ENCODE data around the gene GPR160.
"Not testable (repeated sequence)": the region's sequence is repeated elsewhere in the genome, so short reads cannot be mapped to it uniquely, and the experiment has no call there.

Gene GPR160

DNA sequence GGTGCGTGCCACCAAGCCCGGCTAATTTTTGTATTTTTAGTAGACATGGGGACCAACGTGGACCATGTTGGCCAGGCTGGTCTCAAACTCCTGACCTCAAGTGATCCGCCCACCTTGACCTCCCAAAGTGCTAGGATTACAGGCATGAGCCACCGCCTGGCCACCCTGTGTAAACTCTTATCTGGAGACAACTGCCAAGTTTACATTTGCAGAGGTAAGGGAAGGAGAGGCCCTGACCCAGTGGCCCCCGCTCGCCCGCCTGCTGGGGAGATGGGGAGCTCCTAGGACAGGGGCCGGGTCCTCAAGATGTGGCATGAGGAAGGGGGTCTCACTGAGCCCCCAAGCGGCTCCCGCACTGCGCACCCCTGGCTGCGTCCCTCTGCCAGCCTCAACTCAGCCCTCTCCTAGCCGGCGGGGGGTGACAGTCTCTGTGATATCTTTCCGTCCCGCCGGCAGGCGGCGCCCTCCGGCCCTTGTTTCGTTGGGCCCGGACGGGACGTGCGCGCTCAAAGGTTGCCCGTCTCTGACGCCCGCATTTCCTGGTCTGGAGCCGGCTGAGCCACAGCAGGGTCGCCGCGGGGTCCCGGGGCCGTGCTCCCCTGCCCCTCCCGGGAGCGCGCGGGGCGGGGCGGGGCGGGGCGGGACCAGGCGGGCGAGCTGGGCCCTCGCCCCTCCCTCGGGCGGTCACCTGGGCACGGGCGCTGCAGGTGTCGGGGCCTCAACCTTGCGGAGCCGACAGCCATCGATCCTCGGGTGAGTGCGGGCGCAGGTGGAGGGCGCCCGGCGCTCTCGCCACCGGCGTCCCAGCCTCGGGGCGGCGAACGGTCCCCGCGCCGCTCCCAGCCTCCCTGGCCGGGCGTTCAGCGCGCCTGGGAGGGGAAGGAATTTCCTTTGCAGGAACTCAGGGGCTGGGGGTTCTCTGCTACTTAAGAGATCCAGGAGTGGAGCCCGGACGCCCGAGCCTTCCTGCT lies at the start of gene GPR160:
Gene GPR160, plus strand, starts transcription at position 533 of the 971 bp plus-strand sequence. CDS start 45,978 bp downstream, outside the sequence.
- peak; percentile 86 for DNase-seq

DNA sequence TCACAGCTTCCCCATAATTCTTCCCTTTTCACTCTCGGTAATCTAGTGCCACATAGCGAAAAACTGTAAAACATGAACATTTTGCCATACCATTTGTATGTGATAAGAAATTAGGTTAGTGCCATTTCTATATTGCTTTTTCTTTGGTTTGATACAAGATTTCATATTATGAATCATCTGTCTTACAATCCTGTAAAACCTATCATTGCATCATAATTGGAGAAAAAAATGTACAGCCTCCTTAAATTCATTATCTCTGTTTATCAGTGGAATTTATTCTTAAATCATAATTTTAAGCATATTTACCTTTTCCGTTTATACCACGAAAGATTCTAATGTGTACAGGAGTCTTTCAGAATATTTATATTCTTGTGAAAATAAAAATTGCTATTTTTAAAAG lies 47.4 kb upstream of the GPR160 start:
- no peak for DNase-seq

DNA sequence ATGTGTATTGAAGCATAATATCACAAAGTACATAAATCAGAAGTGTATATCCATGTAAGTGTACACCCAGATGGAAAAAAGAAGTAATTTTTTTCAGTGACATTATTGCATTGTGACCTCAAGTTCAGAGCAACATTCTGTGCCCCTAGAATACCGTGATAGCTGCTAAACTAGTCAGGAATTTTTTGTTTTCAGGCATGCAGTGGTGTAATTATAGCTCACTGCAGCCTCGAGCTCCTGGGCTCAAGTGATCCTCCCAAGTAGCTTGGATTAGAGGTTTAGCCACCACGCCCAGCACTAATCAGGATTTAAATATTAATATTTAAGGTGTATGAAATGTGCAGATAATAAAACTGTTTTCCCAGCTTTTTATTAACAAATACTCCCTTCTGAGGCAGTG lies 45.6 kb upstream of the GPR160 start:
- DNase-seq = no peak

DNA sequence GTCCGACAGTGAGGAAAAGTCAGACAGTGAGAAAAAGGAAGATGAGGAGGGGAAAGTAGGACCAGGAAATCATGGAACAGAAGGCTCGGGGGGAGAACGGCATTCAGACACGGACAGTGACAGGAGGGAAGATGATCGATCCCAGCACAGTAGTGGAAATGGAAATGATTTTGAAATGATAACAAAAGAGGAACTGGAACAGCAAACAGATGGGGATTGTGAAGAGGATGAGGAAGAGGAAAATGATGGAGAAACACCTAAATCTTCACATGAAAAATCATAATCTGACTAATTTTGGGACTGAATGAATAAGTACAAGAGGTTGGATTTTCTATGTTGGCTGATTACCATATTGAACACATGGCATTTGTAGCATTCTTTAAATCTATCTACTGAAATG lies 45.0 kb upstream of the GPR160 start:
- DNase-seq = no peak

- no peak for DNase-seq
These were observed 44.0 kb upstream of the GPR160 start for GRCh38 chr3:169993761-169994160.

DNA sequence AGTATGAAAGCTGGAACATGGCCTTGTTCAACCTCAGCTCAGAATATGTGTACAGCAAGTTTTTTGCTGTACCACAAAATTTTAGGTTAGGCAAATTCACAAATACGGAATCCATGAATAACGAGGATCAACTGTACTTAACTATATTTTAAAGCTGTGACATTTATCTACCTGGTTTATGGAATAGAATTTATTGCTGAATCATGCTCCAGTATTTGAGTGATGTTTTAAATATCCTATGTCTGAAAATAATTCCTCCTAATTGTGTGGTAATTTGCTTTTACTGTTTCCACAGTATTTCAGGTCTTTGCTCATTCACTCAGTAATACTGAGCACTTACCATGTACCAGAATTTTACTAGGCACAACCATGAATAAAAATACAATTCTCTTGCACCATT lies 41.7 kb upstream of the GPR160 start:
- no peak for DNase-seq

GRCh38 chr3:169998668-169999131 lies 39.1 kb upstream of the GPR160 start:
- DNase-seq = no peak

- DNase-seq = no peak
These were observed 38.4 kb upstream of the GPR160 start for GRCh38 chr3:169999433-169999832.

DNA sequence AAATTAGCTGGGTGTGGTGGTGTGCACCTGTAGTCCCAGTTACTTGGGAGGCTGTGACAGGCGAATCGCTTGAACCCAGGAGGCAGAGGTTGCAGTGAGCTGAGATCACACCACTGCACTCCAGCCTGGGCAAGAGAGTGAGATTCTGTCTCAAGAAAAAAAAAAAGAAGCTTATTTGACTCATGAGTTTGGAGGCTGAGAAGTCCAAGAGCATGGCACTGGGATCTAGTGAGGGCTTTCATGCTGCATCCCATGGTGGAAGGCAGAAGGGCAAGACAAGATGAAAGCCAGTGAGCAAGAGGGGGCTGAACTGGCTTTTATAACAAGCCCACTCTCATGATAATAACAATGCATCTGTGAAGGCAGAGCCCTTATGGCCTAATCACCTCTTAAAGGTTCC lies 37.7 kb upstream of the GPR160 start:
- no peak for DNase-seq

- DNase-seq = no peak
These were observed 35.6 kb upstream of the GPR160 start for GRCh38 chr3:170002231-170002630.

GRCh38 chr3:170002879-170003278 lies 34.9 kb upstream of the GPR160 start:
- DNase-seq = no peak

DNA sequence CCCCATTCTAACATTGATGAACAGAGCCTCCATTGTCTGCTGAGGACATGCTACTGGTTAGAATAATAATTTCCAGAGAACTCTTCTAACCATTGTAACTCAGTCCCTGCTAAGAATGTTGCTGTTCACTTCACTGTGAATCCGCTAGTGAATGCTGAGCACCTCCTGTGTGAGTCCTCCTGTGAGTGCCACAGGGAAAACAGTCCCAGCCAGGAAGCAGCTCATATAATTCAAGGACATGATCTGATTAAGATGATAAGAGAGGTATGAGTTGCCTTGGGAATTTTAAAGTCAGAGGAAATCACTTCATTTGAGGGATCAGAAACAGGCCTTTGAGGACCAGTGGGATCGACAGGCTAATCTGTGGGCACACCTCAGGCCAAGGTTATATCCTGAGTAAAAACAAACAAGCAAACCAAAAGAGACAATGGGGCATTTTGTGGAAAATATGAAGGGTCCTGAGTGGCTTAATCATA lies 33.9 kb upstream of the GPR160 start:
- no peak for DNase-seq

GRCh38 chr3:170007031-170007663 lies 30.6 kb upstream of the GPR160 start:
- DNase-seq = no peak

DNA sequence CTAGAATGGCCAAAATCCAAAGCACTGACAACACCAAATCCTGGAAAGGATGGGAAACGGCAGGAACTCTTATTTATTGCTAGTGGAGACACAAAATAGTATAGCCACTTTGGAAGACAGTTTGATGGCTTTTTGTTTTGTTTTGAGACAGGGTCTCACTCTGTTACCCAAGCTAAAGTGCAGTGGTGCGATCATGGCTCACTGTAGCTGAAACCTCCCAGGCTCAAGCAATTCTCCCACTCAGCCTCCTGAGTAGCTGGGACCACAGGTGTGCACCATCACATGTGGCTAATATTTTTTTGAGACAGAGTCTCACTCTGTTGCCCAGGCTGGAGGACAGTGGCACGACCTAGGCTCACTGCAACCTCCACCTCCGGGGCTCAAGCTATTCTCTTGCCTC lies 27.3 kb upstream of the GPR160 start:
- no peak for DNase-seq

DNA sequence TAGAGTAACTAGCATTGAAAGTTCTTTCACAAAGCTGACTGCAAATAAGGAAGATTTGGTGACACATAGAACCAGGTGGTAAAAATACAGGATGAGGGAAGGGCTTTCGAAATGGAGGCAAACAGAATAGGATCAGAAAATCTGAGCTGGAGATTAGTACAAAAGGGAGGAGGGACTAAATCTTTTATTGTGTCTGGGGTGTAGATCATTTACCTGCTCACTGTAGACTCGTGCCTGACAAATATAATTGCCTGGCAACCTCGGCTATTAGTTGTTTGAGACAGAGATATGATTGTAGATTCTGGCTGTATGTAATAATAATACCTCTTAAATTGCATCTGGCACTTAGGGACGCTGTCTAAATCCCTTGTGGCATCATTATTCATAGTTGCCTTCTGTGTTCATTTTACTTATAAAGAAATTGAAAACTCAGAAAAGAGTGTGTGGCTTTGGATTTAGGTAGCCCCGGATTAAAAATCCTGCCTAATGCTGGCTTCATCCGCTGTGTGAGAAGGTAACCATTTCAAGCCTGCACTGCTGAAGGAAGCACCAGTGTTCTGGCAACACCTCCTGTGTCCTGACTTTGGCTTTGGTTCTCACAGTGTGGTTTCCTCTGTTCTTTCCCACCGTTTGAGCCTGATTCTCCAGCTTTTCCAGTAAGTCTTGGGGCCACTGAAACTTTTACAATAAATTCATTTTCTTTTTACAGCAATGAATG lies 25.0 kb upstream of the GPR160 start:
- DNase-seq = no peak

GRCh38 chr3:170016057-170016456 lies 21.7 kb upstream of the GPR160 start:
- no peak for DNase-seq

GRCh38 chr3:170019306-170019705 lies 18.5 kb upstream of the GPR160 start:
- DNase-seq = not testable (repeated sequence)

GRCh38 chr3:170021083-170021482 lies 16.7 kb upstream of the GPR160 start:
- DNase-seq = no peak

DNA sequence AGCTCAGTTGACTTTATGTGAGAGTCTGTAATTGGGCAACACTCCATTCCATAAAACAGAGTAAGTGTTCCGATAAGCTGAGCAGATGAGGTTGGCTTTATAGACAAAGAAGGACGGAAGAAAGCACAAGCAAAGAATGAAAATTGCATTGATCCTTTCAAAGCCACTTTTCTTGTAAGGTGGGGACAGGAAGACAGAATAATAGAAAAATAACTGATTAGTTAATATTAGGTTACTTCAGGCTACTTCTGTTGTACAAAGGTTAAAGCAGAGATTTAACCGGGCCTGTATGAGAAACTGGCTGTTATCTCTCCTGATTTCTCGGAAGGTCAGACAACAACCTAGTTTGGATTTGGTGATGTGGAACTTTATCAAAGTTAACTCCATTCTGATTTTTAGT lies 15.5 kb upstream of the GPR160 start:
- no peak for DNase-seq

- no peak for DNase-seq
These were observed 14.6 kb upstream of the GPR160 start for GRCh38 chr3:170023165-170023564.

- no peak for DNase-seq
These were observed 13.2 kb upstream of the GPR160 start for GRCh38 chr3:170024581-170024980.

DNA sequence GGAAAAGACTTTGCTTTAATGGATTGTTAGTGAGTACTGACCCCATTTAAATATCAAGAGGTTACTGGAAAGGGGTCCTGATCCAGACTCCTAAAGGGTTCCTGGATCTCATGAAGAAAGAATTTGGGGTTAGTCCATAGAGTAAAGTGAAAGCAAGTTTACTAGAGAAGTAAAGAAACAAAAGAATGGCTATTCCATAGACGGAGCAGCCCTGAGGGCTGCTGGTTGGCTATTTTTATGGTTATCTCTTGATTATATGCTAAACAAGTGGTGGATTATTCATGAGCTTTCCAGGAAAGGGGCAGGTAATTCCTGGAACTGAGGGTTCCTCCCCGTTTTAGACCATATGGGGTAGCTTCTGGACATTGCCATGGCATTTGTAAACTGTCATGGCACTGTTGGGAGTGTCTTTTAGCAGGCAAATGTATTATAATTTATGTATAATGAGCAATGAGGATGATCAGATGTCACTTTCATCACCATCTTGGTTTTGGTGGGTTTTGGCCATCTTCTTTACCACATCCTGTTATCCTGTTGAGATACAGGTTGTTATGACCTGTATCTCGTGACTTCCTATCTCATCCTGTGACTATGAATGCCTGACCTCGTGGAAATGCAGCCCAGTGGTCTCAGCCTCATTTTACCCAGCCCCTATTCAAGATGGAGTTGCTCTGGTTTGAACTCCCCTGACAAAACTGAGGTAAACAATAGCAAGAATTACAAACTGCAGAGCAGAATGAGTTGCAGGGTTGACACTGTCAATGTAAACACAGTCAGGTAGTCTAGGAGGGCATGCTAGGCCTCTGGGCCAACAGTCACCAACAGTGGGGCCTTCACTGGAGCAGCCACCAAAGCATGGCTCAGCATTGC lies 10.3 kb upstream of the GPR160 start:
- no peak for DNase-seq

Data from activated T-cell treated with anti-CD3 and anti-CD28 coated beads, Interleukin-2, amount 50 U/mL, for 1 hour (primary cell).